HUES6 (cell line): ENCODE data around the gene IFNL4.
"Not testable (repeated sequence)": the region's sequence is repeated elsewhere in the genome, so short reads cannot be mapped to it uniquely, and the experiment has no call there.

Source experiments
- H3K27ac ChIP-seq: 2 replicates; pipeline ENCODE4 v1.7.0; 2013; ENCODE audit warnings: low read depth, mild to moderate bottlenecking, low read length, inconsistent platforms
- H3K27me3 ChIP-seq: 2 replicates; pipeline ENCODE4 v1.6.1; 2013; ENCODE audit warnings: low read length; ENCODE audit not compliant: control insufficient read depth, insufficient read depth
- H3K36me3 ChIP-seq: 2 replicates; pipeline ENCODE4 v1.6.1; 2013; ENCODE audit warnings: low read length; ENCODE audit not compliant: control insufficient read depth, insufficient read depth
- H3K4me1 ChIP-seq: 2 replicates; pipeline ENCODE4 v1.6.1; 2013; ENCODE audit warnings: low read length; ENCODE audit not compliant: control insufficient read depth, insufficient read depth
- H3K4me3 ChIP-seq: 2 replicates; pipeline ENCODE4 v1.5.1; 2013; ENCODE audit warnings: low read depth, low read length
- H3K9ac ChIP-seq: one replicate; pipeline ENCODE4 v1.6.1; 2013; ENCODE audit warnings: mild to moderate bottlenecking, low read length
- H3K9me3 ChIP-seq: 2 replicates; pipeline ENCODE4 v1.6.1; 2013; ENCODE audit warnings: low read depth, low read length; ENCODE audit not compliant: control insufficient read depth, insufficient read depth

Gene IFNL4

DNA sequence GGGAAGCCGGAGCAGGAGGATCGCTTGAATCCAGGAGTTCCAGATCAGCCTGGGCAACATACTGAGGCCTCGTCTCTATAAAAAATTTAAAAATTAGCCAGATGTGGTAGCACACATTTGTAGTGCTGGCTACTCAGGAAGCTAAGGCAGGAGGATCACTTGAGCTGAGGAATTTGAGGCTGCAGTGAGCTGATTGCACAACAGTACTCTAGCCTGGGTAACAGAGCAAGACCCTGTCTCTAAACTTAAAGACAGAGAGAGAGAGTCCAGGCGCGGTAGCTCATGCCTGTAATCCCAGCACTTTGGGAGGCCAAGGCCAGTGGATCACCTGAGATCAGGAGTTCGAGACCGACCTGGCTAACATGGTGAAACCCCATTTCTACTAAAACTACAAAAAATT, 8.2 kb downstream of the IFNL4 start:
- Histone ChIP-seq H3K9ac (no peak overlapping the region), H3K9me3 (no peaks in the 10 kb centered on the region), H3K27me3 (peaks cover 36% of the 10 kb centered on the region), H3K4me3 (no peak overlapping the region), H3K27ac (no peak overlapping the region), H3K4me1 (no peaks in the 10 kb centered on the region), H3K36me3 (no peaks in the 10 kb centered on the region)

- H3K27ac ChIP-seq, result no peak overlapping the region
- no peak overlapping the region for H3K4me3 ChIP-seq
- H3K36me3 ChIP-seq, result no peaks in the 10 kb centered on the region
- H3K9me3 ChIP-seq, result no peaks in the 10 kb centered on the region
- H3K9ac ChIP-seq, result no peak overlapping the region
- no peaks in the 10 kb centered on the region for H3K4me1 ChIP-seq
- peaks cover 28% of the 10 kb centered on the region for H3K27me3 ChIP-seq
Measured at GRCh38 chr19:39238944-39239343, 9.7 kb downstream of the IFNL4 start.

DNA sequence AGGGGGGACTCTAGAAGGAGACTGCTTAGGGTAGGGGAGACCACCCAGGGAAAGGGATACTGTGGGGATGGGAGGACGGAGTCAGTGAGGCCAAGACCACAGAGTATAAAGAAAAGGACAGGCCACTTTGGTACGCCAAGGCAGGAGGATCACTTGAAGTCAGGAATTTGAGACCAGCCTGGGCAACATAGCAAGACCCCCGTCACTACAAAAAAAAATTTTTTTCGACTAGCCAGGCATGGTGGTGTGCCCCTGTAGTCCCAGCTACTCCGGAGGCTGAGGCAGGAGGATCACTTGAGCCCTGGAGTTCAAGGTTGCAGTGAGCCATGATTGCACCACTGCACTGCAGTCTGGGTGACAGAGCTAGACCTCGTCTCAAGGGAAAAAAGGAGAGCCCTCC, 10.4 kb downstream of the IFNL4 start:
- Histone ChIP-seq H3K4me1 (no peaks in the 10 kb centered on the region), H3K36me3 (no peaks in the 10 kb centered on the region), H3K27ac (no peak overlapping the region), H3K9me3 (no peaks in the 10 kb centered on the region), H3K9ac (no peak overlapping the region), H3K27me3 (peaks cover 24% of the 10 kb centered on the region), H3K4me3 (no peak overlapping the region)

- Histone ChIP-seq H3K27me3 (peaks cover 23% of the 10 kb centered on the region), H3K4me1 (no peaks in the 10 kb centered on the region), H3K9me3 (no peaks in the 10 kb centered on the region), H3K27ac (no peak overlapping the region), H3K36me3 (no peaks in the 10 kb centered on the region), H3K9ac (no peak overlapping the region), H3K4me3 (no peak overlapping the region)
Measured at GRCh38 chr19:39237200-39238184, 11.2 kb downstream of the IFNL4 start.

DNA sequence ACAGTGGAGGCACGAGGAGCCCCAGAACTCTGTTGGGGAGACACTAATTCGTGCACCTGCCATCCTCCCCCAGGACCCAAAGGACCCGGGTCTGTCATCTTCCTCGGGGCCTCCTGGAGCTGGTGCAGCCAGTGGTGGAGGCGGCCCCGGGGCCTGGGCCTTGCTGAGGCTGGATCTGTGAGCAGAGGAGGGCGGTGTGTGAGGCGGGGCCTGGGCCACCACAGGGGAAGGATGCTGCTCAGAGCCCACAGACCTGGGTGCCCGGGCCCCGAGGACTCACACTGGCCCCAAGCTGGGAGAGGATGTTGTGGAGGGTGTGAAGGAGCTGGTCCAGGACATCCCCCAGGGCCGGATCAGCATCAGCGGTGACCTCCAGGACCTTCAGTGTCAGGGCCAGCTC, 12.1 kb downstream of the IFNL4 start:
- Histone ChIP-seq H3K9ac (no peak overlapping the region), H3K27ac (no peak overlapping the region), H3K9me3 (no peaks in the 10 kb centered on the region), H3K4me3 (no peak overlapping the region), H3K36me3 (no peaks in the 10 kb centered on the region), H3K4me1 (no peaks in the 10 kb centered on the region), H3K27me3 (peaks cover 30% of the 10 kb centered on the region)

DNA sequence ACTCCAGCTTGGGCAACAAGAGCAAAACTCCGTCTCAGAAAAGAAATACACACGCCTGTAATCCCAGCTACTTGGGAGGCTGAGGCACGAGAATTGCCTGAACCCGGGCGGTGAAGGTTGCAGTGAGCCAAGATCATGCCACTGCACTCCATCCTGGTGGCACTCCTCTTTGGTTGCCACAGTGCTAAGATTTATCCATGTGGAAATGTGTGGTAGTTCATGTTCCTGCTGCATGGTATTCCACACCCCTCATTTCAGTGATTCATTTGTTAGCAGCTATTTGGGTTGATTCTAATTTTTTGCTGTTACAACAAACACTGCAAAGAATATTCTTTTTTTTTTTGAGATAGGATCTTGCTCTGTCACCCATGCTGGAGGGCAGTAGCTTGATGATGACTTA, 15.9 kb downstream of the IFNL4 start:
- H3K27me3 ChIP-seq, result peaks cover 23% of the 10 kb centered on the region; the same call in 1 of the 2 replicates
- no peak overlapping the region for H3K4me3 ChIP-seq
- H3K4me1 ChIP-seq, result no peaks in the 10 kb centered on the region
- no peak overlapping the region for H3K27ac ChIP-seq
- H3K9me3 ChIP-seq, result no peaks in the 10 kb centered on the region
- no peaks in the 10 kb centered on the region for H3K36me3 ChIP-seq
- no peak overlapping the region for H3K9ac ChIP-seq

DNA sequence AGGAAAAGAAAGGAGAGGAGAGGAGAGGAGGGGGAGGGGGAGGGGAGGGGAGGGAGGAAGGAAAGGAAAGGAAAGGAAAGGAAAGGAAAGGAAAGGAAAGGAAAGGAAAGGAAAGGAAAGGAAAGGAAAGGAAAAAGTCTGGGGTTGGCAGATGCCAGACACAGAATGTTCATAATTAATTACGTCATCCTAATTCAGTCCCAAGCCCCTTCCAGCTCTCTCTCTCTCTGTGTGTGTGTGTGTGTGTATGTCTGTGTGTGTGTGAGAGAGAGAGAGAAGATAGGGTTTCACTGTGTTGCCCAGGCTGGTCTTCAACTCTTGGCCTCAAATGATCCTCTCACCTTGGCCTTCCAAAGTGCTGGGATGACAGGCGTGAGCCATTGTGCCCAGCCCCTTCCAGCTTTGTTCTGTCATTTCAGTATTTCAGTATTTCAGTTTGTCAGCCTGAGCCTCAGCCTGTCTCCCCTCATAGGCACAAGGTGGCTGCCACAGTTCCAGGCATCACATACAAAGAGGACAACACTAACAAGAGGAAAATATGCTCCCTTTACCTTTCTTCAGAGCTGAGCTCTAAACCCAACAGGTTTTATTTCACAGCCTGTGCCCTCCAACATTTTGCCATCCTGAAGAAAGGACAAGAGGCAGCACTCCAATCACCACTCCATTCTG, 18.4 kb downstream of the IFNL4 start:
- Histone ChIP-seq H3K9ac (no peak overlapping the region), H3K27ac (no peak overlapping the region), H3K4me3 (no peak overlapping the region), H3K36me3 (no peaks in the 10 kb centered on the region), H3K9me3 (no peaks in the 10 kb centered on the region), H3K27me3 (peaks cover 24% of the 10 kb centered on the region; the same call in 1 of the 2 replicates), H3K4me1 (no peaks in the 10 kb centered on the region)

GRCh38 chr19:39224910-39225309, 23.7 kb downstream of the IFNL4 start:
- H3K9ac ChIP-seq, result no peak overlapping the region
- no peak overlapping the region for H3K4me3 ChIP-seq
- H3K27ac ChIP-seq, result no peak overlapping the region
- H3K27me3 ChIP-seq, result peaks cover 28% of the 10 kb centered on the region
- H3K9me3 ChIP-seq, result no peaks in the 10 kb centered on the region
- H3K4me1 ChIP-seq, result no peaks in the 10 kb centered on the region
- H3K36me3 ChIP-seq, result no peaks in the 10 kb centered on the region

DNA sequence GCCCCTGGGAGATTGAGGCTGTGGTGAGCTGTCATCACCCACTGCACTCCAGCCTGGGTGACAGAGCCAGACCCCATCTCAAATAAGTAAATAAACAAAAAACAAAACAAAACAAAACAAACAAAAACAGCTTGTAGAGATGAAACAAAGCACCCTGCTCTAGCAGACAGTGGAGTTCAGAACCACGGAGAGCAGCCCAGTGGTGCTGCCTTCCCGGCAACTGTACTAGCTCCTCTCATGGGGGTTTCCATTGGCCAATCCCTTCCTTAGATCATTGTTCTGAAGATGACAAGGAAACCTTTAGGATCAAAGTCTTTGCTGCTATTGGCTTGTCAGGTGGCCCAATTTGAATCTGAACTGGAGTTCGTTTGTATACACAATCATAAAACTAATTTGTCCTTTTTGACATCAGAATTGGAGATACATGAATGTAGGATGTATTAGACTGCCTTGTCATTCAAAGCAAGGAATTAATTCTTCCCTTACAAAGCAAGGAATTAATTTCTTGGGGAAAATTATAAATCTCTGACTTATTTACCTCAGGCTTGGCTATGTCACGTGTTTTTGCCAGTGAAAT, 24.9 kb downstream of the IFNL4 start:
- H3K4me1 ChIP-seq, result no peaks in the 10 kb centered on the region
- H3K27ac ChIP-seq, result no peak overlapping the region
- peaks cover 32% of the 10 kb centered on the region for H3K27me3 ChIP-seq
- no peak overlapping the region for H3K9ac ChIP-seq
- H3K36me3 ChIP-seq, result no peaks in the 10 kb centered on the region
- H3K9me3 ChIP-seq, result no peaks in the 10 kb centered on the region
- no peak overlapping the region for H3K4me3 ChIP-seq

DNA sequence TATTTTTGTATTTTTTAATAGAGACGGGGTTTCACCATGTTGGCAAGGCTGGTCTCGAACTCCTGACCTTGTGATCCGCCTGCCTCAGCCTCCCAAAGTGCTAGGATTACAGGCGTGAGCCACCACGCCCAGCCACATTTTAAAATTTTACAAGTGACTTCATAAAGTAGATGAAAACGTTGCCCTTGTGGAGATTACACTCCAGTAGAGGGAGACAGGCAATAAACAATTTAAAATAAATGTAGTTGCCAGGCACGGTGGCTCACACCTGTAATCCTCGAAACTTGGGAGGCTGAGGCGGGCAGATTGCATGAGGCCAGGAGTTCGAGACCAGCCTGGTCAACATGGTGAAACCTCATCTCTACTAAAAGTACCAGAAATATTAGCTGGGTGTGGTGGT, 29.5 kb downstream of the IFNL4 start:
- not testable (repeated sequence) for H3K4me1 ChIP-seq, H3K27ac ChIP-seq, H3K9ac ChIP-seq, H3K36me3 ChIP-seq, H3K4me3 ChIP-seq, H3K9me3 ChIP-seq
- H3K27me3 ChIP-seq, result peaks cover 24% of the 10 kb centered on the region
